Fibroblast of lung (primary cell): Measurements from ENCODE around the gene CSH2. TPM values are rescaled to one million over a fixed set of nuclear protein-coding genes. Genes with fewer than 3 reads are reported as not detected.
"Not testable (repeated sequence)": the region's sequence is repeated elsewhere in the genome, so short reads cannot be mapped to it uniquely, and the experiment has no call there.

ENCODE experiments used
- DNase-seq, 2 donors: peaks; one replicate each; pipeline versions ENCODE4 v3.0.0 to v3.0.0-alpha.2; 2010; ENCODE audit warnings: low read depth in 2 of 2
- H2AFZ ChIP-seq: 2 replicates; pipeline ENCODE4 v1.5.1; 2012; ENCODE audit warnings: low read length, control low read depth, inconsistent platforms
- H3K27ac ChIP-seq: 2 replicates; pipeline ENCODE4 v1.5.1; 2011; ENCODE audit warnings: low read length, control low read depth; ENCODE audit not compliant: insufficient read depth
- H3K27me3 ChIP-seq: 2 replicates; pipeline ENCODE4 v1.5.1; 2011; ENCODE audit warnings: mild to moderate bottlenecking, low read length; ENCODE audit not compliant: control insufficient read depth, insufficient read depth
- H3K36me3 ChIP-seq: 2 replicates; pipeline ENCODE4 v1.5.1; 2011; ENCODE audit warnings: low read length; ENCODE audit not compliant: control insufficient read depth, insufficient read depth
- H3K4me1 ChIP-seq: 2 replicates; pipeline ENCODE4 v1.5.1; 2011; ENCODE audit warnings: low read length; ENCODE audit not compliant: control insufficient read depth, insufficient read depth; ENCODE audit errors: extremely low read depth
- H3K4me2 ChIP-seq: 2 replicates; pipeline ENCODE4 v1.5.1; 2011; ENCODE audit warnings: low read length, control low read depth; ENCODE audit not compliant: insufficient read depth; ENCODE audit errors: extremely low read depth
- H3K4me3 ChIP-seq, 4 experiments: fragments of 200-600 bp in 1 of 4; sonication (generic) in 1 of 4; replicated peaks in 1 of 4; 2 replicates each; pipeline ENCODE4 v1.5.1; 2011 to 2016; ENCODE audit warnings: low read length in 4 of 4, low read depth in 3 of 4, mild to moderate bottlenecking in 3 of 4, control low read depth in 2 of 4, inconsistent platforms in 1 of 4, mixed read lengths in 1 of 4; ENCODE audit not compliant: insufficient read depth in 1 of 4; ENCODE audit errors: control extremely low read depth in 1 of 4
- H3K79me2 ChIP-seq: 2 replicates; pipeline ENCODE4 v1.5.1; 2012; ENCODE audit warnings: mild to moderate bottlenecking, low read length, inconsistent platforms; ENCODE audit not compliant: control insufficient read depth, insufficient read depth
- H3K9ac ChIP-seq: 2 replicates; pipeline ENCODE4 v1.5.1; 2011; ENCODE audit warnings: mild to moderate bottlenecking, low read length, control low read depth; ENCODE audit not compliant: insufficient read depth
- H3K9me3 ChIP-seq: 2 replicates; pipeline ENCODE4 v1.5.1; 2012; ENCODE audit warnings: low read depth, low read length; ENCODE audit not compliant: control insufficient read depth, insufficient read depth
- H4K20me1 ChIP-seq: 2 replicates; pipeline ENCODE4 v1.5.1; 2011; ENCODE audit warnings: low read length; ENCODE audit not compliant: control insufficient read depth, insufficient read depth; ENCODE audit errors: extremely low read depth
- EZH2 ChIP-seq: IDR thresholded peaks from 2 replicates; pipeline ENCODE4 v1.5.1; 2012; ENCODE audit warnings: low read length, control low read depth, mild to moderate bottlenecking; ENCODE audit errors: missing control alignments
- polyA plus RNA-seq, 2 donors: library from polyadenylated mRNA; depleted of rRNA in 1 of 2; stranded (reverse) in 1 of 2; unstranded in 1 of 2; fragments of >200 nt; gene quantifications; 2 replicates each; pipeline ENCODE4 v1.2.1, GENCODE V29; 2011 to 2012; ENCODE audit warnings: missing spikeins in 1 of 2
- total RNA-seq: library from RNA; depleted of rRNA; stranded (reverse); fragments of >200 nt; gene quantifications from 2 replicates; pipeline ENCODE4 v1.2.1, GENCODE V29; 2014
- TF ChIP-seq, protein P1 (sequence below), 2 donors: IDR thresholded peaks in 1 of 2; conservative IDR thresholded peaks in 1 of 2; 1 replicate in 1 of 2; 2 replicates in 1 of 2; pipeline ENCODE4 v1.5.1; 2011 to 2012; ENCODE audit warnings: low read length in 2 of 2, control low read depth in 1 of 2, inconsistent platforms in 1 of 2, low read depth in 1 of 2, mild to moderate bottlenecking in 1 of 2

CSH2 gene
- total and polyA plus RNA-seq, 2 donors (not counting 1 experiment from before 2014, with no cell fraction given), result not detected

DNA sequence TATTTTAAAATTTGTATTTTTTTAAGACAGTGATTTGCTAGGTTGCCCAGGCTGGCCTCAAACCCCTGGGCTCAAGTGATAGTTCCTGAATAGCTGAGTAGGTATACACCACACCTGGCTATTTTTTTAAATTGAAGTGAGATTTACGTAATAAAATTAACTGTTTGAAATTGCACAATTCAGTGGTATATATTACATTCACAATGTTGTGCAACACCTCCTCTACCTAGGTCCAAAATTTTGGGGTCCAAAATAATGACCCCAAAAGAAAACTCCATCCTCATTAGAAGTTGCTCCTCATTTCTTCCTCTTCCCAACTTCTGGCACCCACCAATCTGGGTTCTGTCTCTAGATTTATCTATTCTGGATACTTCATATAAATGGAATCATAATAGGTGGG, 28.0 kb downstream of the CSH2 start:
- Histone ChIP-seq H3K9me3 (no peaks in the 10 kb centered on the region), H3K4me3 (no peak overlapping the region), H3K27me3 (no peaks in the 10 kb centered on the region), H3K79me2 (peaks cover 16% of the 10 kb centered on the region), H3K9ac (no peak overlapping the region), H3K4me2 (no peak overlapping the region), H3K4me1 (peaks cover 7% of the 10 kb centered on the region), H3K27ac (no peak overlapping the region), H3K36me3 (no peaks in the 10 kb centered on the region), H2AFZ (no peak overlapping the region), H4K20me1 (no peaks in the 10 kb centered on the region)
- TF ChIP-seq, protein P1, sequence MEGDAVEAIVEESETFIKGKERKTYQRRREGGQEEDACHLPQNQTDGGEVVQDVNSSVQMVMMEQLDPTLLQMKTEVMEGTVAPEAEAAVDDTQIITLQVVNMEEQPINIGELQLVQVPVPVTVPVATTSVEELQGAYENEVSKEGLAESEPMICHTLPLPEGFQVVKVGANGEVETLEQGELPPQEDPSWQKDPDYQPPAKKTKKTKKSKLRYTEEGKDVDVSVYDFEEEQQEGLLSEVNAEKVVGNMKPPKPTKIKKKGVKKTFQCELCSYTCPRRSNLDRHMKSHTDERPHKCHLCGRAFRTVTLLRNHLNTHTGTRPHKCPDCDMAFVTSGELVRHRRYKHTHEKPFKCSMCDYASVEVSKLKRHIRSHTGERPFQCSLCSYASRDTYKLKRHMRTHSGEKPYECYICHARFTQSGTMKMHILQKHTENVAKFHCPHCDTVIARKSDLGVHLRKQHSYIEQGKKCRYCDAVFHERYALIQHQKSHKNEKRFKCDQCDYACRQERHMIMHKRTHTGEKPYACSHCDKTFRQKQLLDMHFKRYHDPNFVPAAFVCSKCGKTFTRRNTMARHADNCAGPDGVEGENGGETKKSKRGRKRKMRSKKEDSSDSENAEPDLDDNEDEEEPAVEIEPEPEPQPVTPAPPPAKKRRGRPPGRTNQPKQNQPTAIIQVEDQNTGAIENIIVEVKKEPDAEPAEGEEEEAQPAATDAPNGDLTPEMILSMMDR (conservative IDR thresholded peaks at IDR 0.05 in 1 of 2, IDR thresholded peaks at IDR 0.05 in 1 of 2; ENCODE audit: low read depth in 1 of 2, low read length in 2 of 2), result no peak
- TF ChIP-seq EZH2, result no peak
- no peak for DNase-seq

DNA sequence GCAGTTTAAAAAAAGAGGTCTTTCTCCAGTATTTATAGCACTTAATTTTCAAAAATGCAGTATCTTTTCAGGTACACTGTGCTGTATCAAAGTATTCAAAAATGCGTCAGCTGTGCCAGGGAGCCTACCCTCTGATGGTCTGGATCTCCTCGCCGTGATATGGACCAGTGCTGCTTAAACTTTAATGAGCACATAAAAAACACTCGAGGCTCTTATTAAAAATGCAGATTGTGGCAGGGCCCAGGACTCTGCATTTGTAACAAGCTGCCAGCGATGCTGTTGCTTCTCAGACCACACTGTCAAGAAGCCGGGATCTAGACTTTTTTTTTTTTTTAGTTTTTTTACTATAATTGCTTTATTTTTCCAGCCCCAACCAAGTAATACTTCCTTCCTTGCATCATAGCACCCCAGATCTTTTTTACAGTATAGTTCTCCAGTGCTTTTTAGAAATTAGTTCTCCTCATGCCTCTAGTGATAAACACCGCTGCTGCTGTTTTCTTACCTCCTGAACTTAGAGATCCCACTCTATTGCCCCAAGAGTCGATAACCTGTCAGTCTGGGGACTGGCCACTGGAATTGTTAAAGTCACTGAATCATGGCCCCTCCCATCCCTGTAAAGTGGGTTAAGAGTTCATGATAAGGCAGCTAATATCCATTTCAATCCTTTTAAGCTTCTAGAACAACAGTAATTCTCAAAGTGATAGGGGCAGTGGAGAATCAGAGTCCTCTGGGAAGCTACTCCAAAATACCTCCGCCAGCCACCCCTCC, 29.4 kb downstream of the CSH2 start:
- Histone ChIP-seq H4K20me1 (no peaks in the 10 kb centered on the region), H2AFZ (no peak overlapping the region), H3K4me2 (no peak overlapping the region), H3K4me1 (peaks cover 11% of the 10 kb centered on the region), H3K9me3 (no peaks in the 10 kb centered on the region), H3K36me3 (no peaks in the 10 kb centered on the region), H3K4me3 (peak overlapping the region in 2 of 4 experiments; percentile 54 to 83), H3K27me3 (no peaks in the 10 kb centered on the region), H3K27ac (peak overlapping the region; percentile 80), H3K79me2 (peaks cover 28% of the 10 kb centered on the region), H3K9ac (no peak overlapping the region)
- no peak for DNase-seq
- TF ChIP-seq EZH2, result no peak
- TF ChIP-seq, protein P1 (conservative IDR thresholded peaks at IDR 0.05 in 1 of 2, IDR thresholded peaks at IDR 0.05 in 1 of 2; ENCODE audit: low read depth in 1 of 2, low read length in 2 of 2), result no peak

DNA sequence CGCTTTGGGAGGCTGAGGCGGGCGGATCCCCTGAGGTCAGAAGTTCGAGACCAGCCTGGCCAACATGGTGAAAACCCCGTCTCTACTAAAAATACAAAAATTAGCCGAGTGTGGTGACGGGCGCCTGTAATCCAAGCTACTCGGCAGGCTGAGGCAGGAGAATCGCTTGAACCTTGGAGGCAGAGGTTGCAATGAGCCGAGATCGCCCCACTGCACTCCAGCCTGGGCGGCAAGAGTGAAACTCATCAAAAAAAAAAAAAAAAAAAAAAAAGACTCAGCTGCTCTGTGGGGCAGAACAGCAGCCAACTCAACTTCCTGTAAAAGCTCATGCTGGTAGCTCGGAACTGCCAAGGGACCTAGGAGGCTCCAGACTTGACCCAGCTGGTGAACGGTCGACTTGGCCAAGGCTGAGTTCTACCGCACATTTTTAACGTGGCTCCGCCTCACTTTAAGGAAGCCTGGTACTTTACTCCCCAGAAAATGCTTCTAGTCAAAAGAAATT, 30.0 kb downstream of the CSH2 start:
- peaks cover 16% of the 10 kb centered on the region for H3K4me1 ChIP-seq
- peak overlapping the region; percentile 80 for H3K27ac ChIP-seq
- not testable (repeated sequence) for H3K36me3 ChIP-seq, H3K9me3 ChIP-seq, H4K20me1 ChIP-seq, H3K27me3 ChIP-seq
- peak overlapping the region; percentile 49 for H3K4me2 ChIP-seq
- H3K9ac ChIP-seq, result peak overlapping the region; percentile 5
- H2AFZ ChIP-seq, result peak overlapping the region; percentile 11
- H3K4me3 ChIP-seq, result peak overlapping the region; percentile 27 to 83 (median 44)
- peaks cover 32% of the 10 kb centered on the region for H3K79me2 ChIP-seq
- DNase-seq, result peak; percentile 68 to 95
